ENCODE data around the gene GABRR1.
A peak's percentile ranks its signal among the peaks of the same experiment; 100 is the strongest.

The GABRR1 gene

DNA sequence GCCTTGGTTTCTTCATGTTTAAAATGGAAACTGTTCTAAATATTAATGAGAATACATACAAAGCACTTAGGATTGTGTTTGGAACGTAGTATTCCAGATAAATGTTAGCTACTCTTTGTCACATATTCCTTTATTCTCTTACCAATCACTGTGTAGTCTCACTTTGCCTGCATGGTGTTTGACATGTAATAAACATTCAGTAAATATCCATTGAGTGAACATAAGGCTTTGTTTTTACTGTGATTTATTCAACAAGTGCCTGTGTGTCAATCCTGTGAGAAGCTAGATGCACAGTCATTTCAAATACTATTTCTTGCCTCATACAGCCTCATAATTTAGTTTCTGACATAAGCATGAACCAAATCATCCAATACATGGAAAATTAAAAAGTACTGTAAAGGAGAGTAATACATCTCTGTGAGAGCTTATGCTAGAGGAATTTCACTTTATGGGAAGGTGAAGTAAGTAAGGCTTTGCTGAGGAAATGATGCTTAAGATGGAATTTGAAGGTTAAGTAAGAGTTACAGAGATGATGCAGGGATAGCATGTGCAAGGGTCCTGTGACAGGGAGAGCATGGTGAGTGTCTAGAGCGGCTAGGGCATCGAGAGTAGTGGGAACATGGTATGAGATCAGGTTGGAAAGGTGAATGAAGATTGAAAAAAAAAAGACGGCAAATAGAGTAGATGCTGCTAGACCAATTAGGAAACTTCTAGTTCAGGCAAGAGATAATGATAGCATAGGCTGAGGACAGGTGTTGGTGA lies 56.6 kb downstream of the GABRR1 start:
- Mint-ChIP-seq H3K36me3 (peaks cover 21% of the 10 kb centered on the region), H3K27me3 (no peaks in the 10 kb centered on the region), H3K9me3 (ENCODE audit: low read depth) (no peaks in the 10 kb centered on the region), H3K4me1 (ENCODE audit: low read depth) (no peaks in the 10 kb centered on the region), H3K4me3 (no peak overlapping the region), H3K27ac (peak overlapping the region; percentile 6)

GRCh38 chr6:89154131-89154530 lies 63.0 kb downstream of the GABRR1 start:
- H3K4me1 Mint-ChIP-seq (ENCODE audit: low read depth) = peaks cover 14% of the 10 kb centered on the region
- H3K27ac Mint-ChIP-seq = no peak overlapping the region
- no peaks in the 10 kb centered on the region for H3K9me3 Mint-ChIP-seq (ENCODE audit: low read depth)
- H3K27me3 Mint-ChIP-seq = no peaks in the 10 kb centered on the region
- peaks cover 11% of the 10 kb centered on the region for H3K36me3 Mint-ChIP-seq
- H3K4me3 Mint-ChIP-seq = no peak overlapping the region

GRCh38 chr6:89148016-89148750 lies 69.0 kb downstream of the GABRR1 start:
- Mint-ChIP-seq H3K4me3 (peak overlapping the region; percentile 68), H3K9me3 (ENCODE audit: low read depth) (no peaks in the 10 kb centered on the region), H3K27ac (peak overlapping the region; percentile 38), H3K27me3 (no peaks in the 10 kb centered on the region), H3K36me3 (peaks cover 11% of the 10 kb centered on the region), H3K4me1 (ENCODE audit: low read depth) (peaks cover 41% of the 10 kb centered on the region)

GRCh38 chr6:89146718-89147700 lies 70.1 kb downstream of the GABRR1 start:
- H3K4me1 Mint-ChIP-seq (ENCODE audit: low read depth) = peaks cover 37% of the 10 kb centered on the region
- H3K27me3 Mint-ChIP-seq = no peaks in the 10 kb centered on the region
- peak overlapping the region; percentile 72 for H3K27ac Mint-ChIP-seq
- no peaks in the 10 kb centered on the region for H3K9me3 Mint-ChIP-seq (ENCODE audit: low read depth)
- peaks cover 11% of the 10 kb centered on the region for H3K36me3 Mint-ChIP-seq
- H3K4me3 Mint-ChIP-seq = peak overlapping the region; percentile 87

DNA sequence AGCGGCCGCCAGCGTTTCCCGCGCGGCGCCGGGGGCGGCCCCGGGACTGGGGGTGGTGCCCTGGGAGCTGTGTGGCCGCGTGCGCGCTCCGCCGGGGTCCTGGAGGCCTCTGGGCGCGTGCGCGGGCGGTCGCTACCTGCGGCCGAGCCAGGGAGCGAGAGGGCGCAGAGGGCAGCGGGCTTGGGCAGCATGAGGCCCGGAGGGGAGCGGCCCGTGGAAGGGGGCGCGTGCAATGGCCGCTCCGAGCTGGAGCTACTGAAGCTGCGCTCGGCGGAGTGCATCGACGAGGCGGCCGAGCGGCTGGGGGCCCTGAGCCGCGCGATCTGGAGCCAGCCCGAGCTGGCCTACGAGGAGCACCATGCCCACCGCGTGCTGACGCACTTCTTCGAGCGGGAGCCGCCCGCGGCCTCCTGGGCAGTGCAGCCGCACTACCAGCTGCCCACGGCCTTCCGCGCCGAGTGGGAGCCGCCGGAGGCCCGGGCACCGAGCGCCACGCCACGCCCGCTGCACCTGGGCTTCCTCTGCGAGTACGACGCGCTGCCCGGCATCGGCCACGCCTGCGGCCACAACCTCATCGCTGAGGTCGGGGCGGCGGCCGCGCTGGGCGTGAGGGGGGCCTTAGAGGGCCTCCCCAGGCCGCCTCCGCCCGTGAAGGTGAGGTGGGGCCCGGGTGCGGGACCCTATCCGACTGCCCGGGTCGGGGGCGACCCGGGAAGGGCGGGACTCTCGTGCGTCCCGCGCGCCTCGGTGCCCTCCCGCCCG lies 71.0 kb downstream of the GABRR1 start, which contains the start of gene PM20D2:
Gene PM20D2, plus strand, starts transcription at position 100 of the 762 bp plus-strand sequence. Its CDS starts 90 bp downstream, at position 190.
- H3K9me3 Mint-ChIP-seq (ENCODE audit: low read depth) = no peaks in the 10 kb centered on the region
- peak within 1 kb of the TSS; percentile 95 for H3K4me3 Mint-ChIP-seq
- no peaks in the 10 kb centered on the region for H3K27me3 Mint-ChIP-seq
- peaks cover 11% of the 10 kb centered on the region for H3K36me3 Mint-ChIP-seq
- H3K4me1 Mint-ChIP-seq (ENCODE audit: low read depth) = peaks cover 35% of the 10 kb centered on the region
- peak within 1 kb of the TSS; percentile 98 for H3K27ac Mint-ChIP-seq

- no peaks in the 10 kb centered on the region for H3K9me3 Mint-ChIP-seq (ENCODE audit: low read depth)
- peaks cover 11% of the 10 kb centered on the region for H3K36me3 Mint-ChIP-seq
- peaks cover 35% of the 10 kb centered on the region for H3K4me1 Mint-ChIP-seq (ENCODE audit: low read depth)
- peak overlapping the region; percentile 95 for H3K4me3 Mint-ChIP-seq
- no peaks in the 10 kb centered on the region for H3K27me3 Mint-ChIP-seq
- peak overlapping the region; percentile 98 for H3K27ac Mint-ChIP-seq
These were observed 71.8 kb downstream of the GABRR1 start for GRCh38 chr6:89145091-89145955.

DNA sequence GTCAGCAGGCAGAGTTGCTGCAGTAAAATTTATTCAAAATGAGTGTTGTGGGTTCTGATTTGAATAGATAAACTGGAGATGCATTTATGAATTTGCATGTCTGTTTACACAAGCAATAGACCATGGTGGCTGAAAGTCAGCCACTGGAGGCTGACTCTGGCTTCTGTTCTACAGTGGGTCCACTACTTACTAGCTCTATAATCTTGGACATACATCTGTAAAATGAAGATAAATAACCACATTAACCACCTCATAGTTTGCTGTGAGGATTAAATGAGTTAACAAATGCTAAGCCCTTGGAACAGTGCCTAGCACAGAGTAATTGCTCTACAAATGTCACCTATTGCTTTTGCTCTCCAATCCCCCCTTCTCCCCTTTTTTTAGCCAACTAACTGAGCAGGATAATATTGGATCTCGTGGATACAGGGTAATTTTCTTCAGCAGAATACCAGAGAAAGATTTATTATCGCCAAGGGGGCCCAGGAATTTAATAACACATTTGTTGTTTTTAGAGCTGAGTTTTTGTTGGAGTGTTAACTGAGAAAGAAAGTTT lies 72.7 kb downstream of the GABRR1 start:
- no peak overlapping the region for H3K27ac Mint-ChIP-seq
- H3K36me3 Mint-ChIP-seq = peaks cover 10% of the 10 kb centered on the region
- H3K9me3 Mint-ChIP-seq (ENCODE audit: low read depth) = no peaks in the 10 kb centered on the region
- no peaks in the 10 kb centered on the region for H3K27me3 Mint-ChIP-seq
- peaks cover 28% of the 10 kb centered on the region for H3K4me1 Mint-ChIP-seq (ENCODE audit: low read depth)
- H3K4me3 Mint-ChIP-seq = peak overlapping the region; percentile 56

GRCh38 chr6:89140347-89141156 lies 76.6 kb downstream of the GABRR1 start:
- H3K9me3 Mint-ChIP-seq (ENCODE audit: low read depth) = no peaks in the 10 kb centered on the region
- no peak overlapping the region for H3K4me3 Mint-ChIP-seq
- H3K27ac Mint-ChIP-seq = no peak overlapping the region
- peaks cover 2% of the 10 kb centered on the region for H3K36me3 Mint-ChIP-seq
- H3K27me3 Mint-ChIP-seq = no peaks in the 10 kb centered on the region
- H3K4me1 Mint-ChIP-seq (ENCODE audit: low read depth) = peaks cover 4% of the 10 kb centered on the region

GRCh38 chr6:89139509-89140346 lies 77.4 kb downstream of the GABRR1 start:
- Mint-ChIP-seq H3K4me1 (ENCODE audit: low read depth) (peaks cover under 1% of the 10 kb centered on the region), H3K27me3 (no peaks in the 10 kb centered on the region)

DNA sequence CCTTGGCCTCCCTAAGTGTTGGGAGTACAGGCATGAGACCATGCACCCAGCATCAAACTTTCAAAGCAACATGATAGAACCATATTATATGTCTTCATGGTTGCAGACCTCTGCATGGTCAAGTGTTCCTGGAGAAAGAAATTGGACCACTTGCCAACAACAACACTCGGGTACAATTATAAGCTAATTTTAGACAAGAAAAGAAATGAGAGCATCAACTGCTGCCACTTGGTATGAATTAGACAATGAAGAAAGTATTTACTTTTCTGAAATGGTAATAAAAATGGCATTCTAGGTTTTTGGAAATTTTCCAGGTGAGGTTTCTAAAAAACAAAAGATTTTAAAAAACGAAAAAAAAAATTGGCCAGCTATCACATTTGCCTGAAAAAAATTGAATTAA lies 79.0 kb downstream of the GABRR1 start:
- Mint-ChIP-seq H3K27me3 (no peaks in the 10 kb centered on the region), H3K36me3 (peaks cover 2% of the 10 kb centered on the region), H3K4me3 (no peak overlapping the region), H3K4me1 (ENCODE audit: low read depth) (no peaks in the 10 kb centered on the region), H3K9me3 (ENCODE audit: low read depth) (no peaks in the 10 kb centered on the region), H3K27ac (no peak overlapping the region)

More at GRCh38 chr6:89139509-89140346, 77.4 kb downstream of the GABRR1 start:
- no peaks in the 10 kb centered on the region for H3K9me3 Mint-ChIP-seq (ENCODE audit: low read depth)
- no peak overlapping the region for H3K27ac Mint-ChIP-seq
- no peak overlapping the region for H3K4me3 Mint-ChIP-seq
- H3K36me3 Mint-ChIP-seq = peaks cover 2% of the 10 kb centered on the region

- Mint-ChIP-seq H3K27ac (no peak overlapping the region), H3K4me3 (no peak overlapping the region), H3K36me3 (peaks cover 6% of the 10 kb centered on the region), H3K27me3 (no peaks in the 10 kb centered on the region), H3K9me3 (ENCODE audit: low read depth) (no peaks in the 10 kb centered on the region), H3K4me1 (ENCODE audit: low read depth) (no peaks in the 10 kb centered on the region)
These were observed 82.4 kb downstream of the GABRR1 start for GRCh38 chr6:89134723-89135122.

GRCh38 chr6:89133981-89134380 lies 83.2 kb downstream of the GABRR1 start:
- Mint-ChIP-seq H3K36me3 (peaks cover 6% of the 10 kb centered on the region), H3K4me1 (ENCODE audit: low read depth) (no peaks in the 10 kb centered on the region), H3K27ac (no peak overlapping the region), H3K9me3 (ENCODE audit: low read depth) (no peaks in the 10 kb centered on the region), H3K4me3 (no peak overlapping the region), H3K27me3 (no peaks in the 10 kb centered on the region)

Measured in activated naive CD8-positive, alpha-beta T cell (primary cell).